GM23338 (cell line): Measurements from ENCODE around the gene STRBP.

Source experiments
- CREB1 ChIP-seq: fragments of 250-450 bp; sonication (Bioruptor Pico); IDR thresholded peaks from 2 replicates; pipeline ENCODE4 v1.5.0; 2020; ENCODE audit warnings: low read depth, mild to moderate bottlenecking, moderate library complexity
- CTCF ChIP-seq, 2 experiments: fragments of 200-600 bp in 1 of 2; sonication (generic) in 1 of 2; conservative IDR thresholded peaks; 2 replicates each; pipeline versions ENCODE4 v1.5.1 to v1.6.1; 2016 to 2017; ENCODE audit warnings: antibody characterized with exemption in 2 of 2, low read depth in 2 of 2, mild to moderate bottlenecking in 2 of 2, moderate library complexity in 1 of 2
- EZH2 ChIP-seq: fragments of 200-600 bp; sonication (generic); IDR thresholded peaks from one replicate; pipeline ENCODE4 v1.8.0; 2017; ENCODE audit warnings: antibody characterized with exemption, mild to moderate bottlenecking, low read depth; ENCODE audit not compliant: unreplicated experiment
- EZH2phosphoT487 ChIP-seq: fragments of 200-600 bp; sonication (generic); IDR thresholded peaks from one replicate; pipeline ENCODE4 v1.8.1; 2018; ENCODE audit warnings: antibody characterized with exemption; ENCODE audit not compliant: unreplicated experiment
- JUNB ChIP-seq: IDR thresholded peaks from one replicate; pipeline ENCODE4 v1.6.1; 2016; ENCODE audit warnings: antibody characterized with exemption; ENCODE audit not compliant: unreplicated experiment
- NANOG ChIP-seq: IDR thresholded peaks from 2 replicates; pipeline ENCODE4 v1.6.1; 2016; ENCODE audit warnings: antibody characterized with exemption, borderline replicate concordance
- POLR2AphosphoS5 ChIP-seq: IDR thresholded peaks from 2 replicates; pipeline ENCODE4 v1.6.1; 2016; ENCODE audit warnings: antibody characterized with exemption, low read depth
- REST ChIP-seq: IDR thresholded peaks from one replicate; pipeline ENCODE4 v1.6.1; 2018; ENCODE audit warnings: antibody characterized with exemption; ENCODE audit not compliant: unreplicated experiment

- TF ChIP-seq POLR2AphosphoS5 (no peak), CTCF (conservative IDR thresholded peaks at IDR 0.05; ENCODE audit: low read depth in 2 of 2) (no peak), EZH2 (no peak), JUNB (no peak), REST (no peak), EZH2phosphoT487 (no peak), CREB1 (CRISPR knock-in tag) (no peak), NANOG (no peak)
Measured at GRCh38 chr9:123228967-123229366, 39.4 kb downstream of the STRBP start.
